Ovary (tissue), 3 donors: ENCODE results near the gene INPP1.

ENCODE experiments used
- CTCF ChIP-seq, 3 donors: fragments of 450-650 bp in 2 of 3; fragments of 200-600 bp in 1 of 3; IDR thresholded peaks; one replicate each; pipeline versions ENCODE4 v1.5.1 to v1.8.0; 2016 to 2022; ENCODE audit warnings: antibody characterized with exemption in 3 of 3, mild to moderate bottlenecking in 1 of 3
- EP300 ChIP-seq: sonication (generic); formaldehyde crosslinking; IDR thresholded peaks from one replicate; pipeline ENCODE4 v1.6.1; 2017; ENCODE audit warnings: antibody characterized with exemption
- POLR2A ChIP-seq: fragments of 450-650 bp; IDR thresholded peaks from one replicate; pipeline ENCODE4 v1.6.1; 2017; ENCODE audit warnings: antibody characterized with exemption, mild to moderate bottlenecking, moderate library complexity
- donor health status: DM: no; HTN: no; CAD: no.

- TF ChIP-seq CTCF (IDR thresholded peaks at IDR 0.05) (no peak), EP300 (no peak), POLR2A (no peak)
These were observed 9.5 kb downstream of the INPP1 start for GRCh38 chr2:190352668-190353536.
